Ascending aorta (tissue), 2 donors: ENCODE measurements around the gene CHRD. TPM values are rescaled to one million over a fixed set of nuclear protein-coding genes. Genes with fewer than 3 reads are reported as not detected.

ENCODE experiments used
- DNase-seq, 2 donors: peaks; one replicate each; pipeline ENCODE4 v3.0.0-alpha.2; 2019; ENCODE audit warnings: low spot score in 2 of 2
- H3K27ac ChIP-seq, 2 donors: fragments of 200-600 bp; sonication (generic); one replicate each; pipeline ENCODE4 v1.5.1; 2016 to 2017; ENCODE audit warnings: mild to moderate bottlenecking in 1 of 2
- H3K27me3 ChIP-seq: fragments of 200-600 bp; sonication (generic); one replicate; pipeline ENCODE4 v1.5.1; 2017
- H3K36me3 ChIP-seq, 2 donors: fragments of 200-600 bp; sonication (generic); one replicate each; pipeline ENCODE4 v1.5.1; 2016
- H3K4me1 ChIP-seq, 2 donors: fragments of 200-600 bp; sonication (generic); one replicate each; pipeline ENCODE4 v1.5.1; 2016 to 2017; ENCODE audit warnings: mild to moderate bottlenecking in 1 of 2
- H3K4me3 ChIP-seq, 2 donors: fragments of 200-600 bp; sonication (generic); one replicate each; pipeline ENCODE4 v1.5.1; 2016 to 2017; ENCODE audit warnings: mild to moderate bottlenecking in 1 of 2
- H3K9me3 ChIP-seq, 2 donors: fragments of 200-600 bp; sonication (generic); one replicate each; pipeline ENCODE4 v1.5.1; 2016
- intact Hi-C: fragments of 100-400 bp; cut with DNase I; formaldehyde crosslinking; loops from one replicate; pipeline ENCODE4 v1.15.1; 2023
- total RNA-seq: library from RNA; depleted of rRNA; stranded (reverse); fragments of >200 nt; gene quantifications from one replicate; pipeline ENCODE4 v1.1.0, GENCODE V29; 2016
- TF ChIP-seq, protein P1 (sequence below), 3 experiments: fragments of 200-600 bp in 2 of 3; fragments of 450-650 bp in 1 of 3; sonication (generic) in 2 of 3; IDR thresholded peaks; one replicate each; pipeline ENCODE4 v1.5.1; 2016 to 2019; ENCODE audit warnings: antibody characterized with exemption in 3 of 3, mild to moderate bottlenecking in 1 of 3, moderate library complexity in 1 of 3

Gene CHRD
- total RNA-seq, 1 donor from 2014 or later, result 172 TPM

DNA sequence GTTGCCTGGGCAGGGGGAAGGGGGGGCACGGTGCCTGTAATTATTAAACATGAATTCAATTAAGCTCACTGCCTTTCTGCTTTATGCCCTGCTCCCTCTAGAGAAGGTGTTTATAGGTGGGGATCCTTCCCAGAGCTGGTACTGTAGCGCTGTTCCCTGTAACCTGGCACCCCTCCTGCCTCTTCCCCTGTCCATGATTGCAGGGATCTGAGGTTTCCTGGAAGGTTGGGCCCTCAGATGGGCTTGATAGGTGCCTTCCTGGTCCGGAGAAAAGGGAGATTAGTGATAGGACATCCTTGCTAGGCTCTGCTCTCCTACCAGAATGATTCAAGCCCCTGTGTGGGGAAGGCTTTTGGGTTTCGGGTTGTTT is 44.6 kb upstream of the CHRD start:
- H3K27ac ChIP-seq, result peak overlapping the region; percentile 97 to 99
- intact Hi-C loops, result loop anchor here (1.0 to 10.0 kb wide), 5 partner anchors 15 to 700 kb away; partner anchors contain the start of genes ABCF3, CLCN2, KLHL24 and POLR2H
- H3K9me3 ChIP-seq, result no peaks in the 10 kb centered on the region
- DNase-seq, result no peak
- H3K4me1 ChIP-seq, result peaks cover 7 to 16% of the 10 kb centered on the region in 2 donors
- H3K4me3 ChIP-seq, result peak overlapping the region; percentile 88 to 96
- TF ChIP-seq, protein P1, sequence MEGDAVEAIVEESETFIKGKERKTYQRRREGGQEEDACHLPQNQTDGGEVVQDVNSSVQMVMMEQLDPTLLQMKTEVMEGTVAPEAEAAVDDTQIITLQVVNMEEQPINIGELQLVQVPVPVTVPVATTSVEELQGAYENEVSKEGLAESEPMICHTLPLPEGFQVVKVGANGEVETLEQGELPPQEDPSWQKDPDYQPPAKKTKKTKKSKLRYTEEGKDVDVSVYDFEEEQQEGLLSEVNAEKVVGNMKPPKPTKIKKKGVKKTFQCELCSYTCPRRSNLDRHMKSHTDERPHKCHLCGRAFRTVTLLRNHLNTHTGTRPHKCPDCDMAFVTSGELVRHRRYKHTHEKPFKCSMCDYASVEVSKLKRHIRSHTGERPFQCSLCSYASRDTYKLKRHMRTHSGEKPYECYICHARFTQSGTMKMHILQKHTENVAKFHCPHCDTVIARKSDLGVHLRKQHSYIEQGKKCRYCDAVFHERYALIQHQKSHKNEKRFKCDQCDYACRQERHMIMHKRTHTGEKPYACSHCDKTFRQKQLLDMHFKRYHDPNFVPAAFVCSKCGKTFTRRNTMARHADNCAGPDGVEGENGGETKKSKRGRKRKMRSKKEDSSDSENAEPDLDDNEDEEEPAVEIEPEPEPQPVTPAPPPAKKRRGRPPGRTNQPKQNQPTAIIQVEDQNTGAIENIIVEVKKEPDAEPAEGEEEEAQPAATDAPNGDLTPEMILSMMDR (IDR thresholded peaks at IDR 0.05), result no peak
- no peaks in the 10 kb centered on the region for H3K27me3 ChIP-seq
- peaks cover 43 to 49% of the 10 kb centered on the region in 2 donors for H3K36me3 ChIP-seq

DNA sequence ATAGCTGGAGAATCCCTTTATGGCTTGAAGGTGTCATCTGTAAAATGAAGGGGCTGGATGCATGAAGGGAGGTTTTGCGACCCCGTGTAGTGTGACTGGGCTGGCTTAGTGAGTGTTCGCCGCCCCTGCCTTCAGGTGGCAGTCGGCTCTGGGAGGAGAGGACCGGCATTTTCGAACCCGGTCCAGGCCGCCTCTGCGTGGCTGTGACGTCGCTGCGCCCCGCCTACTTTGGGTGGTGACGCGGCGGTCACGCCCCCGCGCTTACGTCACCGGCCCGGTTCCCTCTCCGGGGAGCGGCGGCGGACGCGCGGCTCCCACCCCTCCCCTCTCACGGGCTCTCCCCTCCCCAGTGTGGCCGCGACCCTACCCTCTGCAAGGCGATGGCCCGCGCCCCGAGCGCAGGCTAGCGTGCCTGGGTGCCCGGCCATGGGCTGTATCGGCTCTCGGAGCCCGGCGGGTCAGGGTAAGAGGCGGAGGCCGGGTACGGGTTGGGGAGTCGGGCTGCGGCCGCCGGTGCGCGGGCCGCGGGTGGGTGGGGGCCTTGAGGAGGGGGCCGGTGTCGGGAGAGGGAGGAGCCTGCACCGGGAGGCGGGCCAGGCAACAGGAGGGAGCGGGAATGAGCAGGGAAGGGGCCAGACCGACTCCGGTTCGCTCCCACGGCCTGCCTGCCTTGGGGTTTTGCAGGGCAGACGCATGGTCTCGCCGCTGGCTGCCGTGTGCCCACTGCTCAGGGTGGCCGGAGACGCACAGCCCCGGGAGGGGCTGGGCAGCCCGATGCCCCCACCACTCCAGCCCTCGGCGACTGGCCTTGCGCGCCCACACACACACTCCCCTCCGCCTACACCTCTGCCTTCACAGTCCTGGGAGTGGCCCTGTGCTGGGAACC is 44.0 kb upstream of the CHRD start:
- Histone ChIP-seq H3K27me3 (no peaks in the 10 kb centered on the region), H3K36me3 (peaks cover 37 to 43% of the 10 kb centered on the region in 2 donors), H3K27ac (peak overlapping the region; percentile 97 to 99), H3K9me3 (no peaks in the 10 kb centered on the region), H3K4me1 (peaks cover 7 to 16% of the 10 kb centered on the region in 2 donors), H3K4me3 (peak overlapping the region; percentile 88 to 96)
- peak; percentile 33 to 93 for DNase-seq
- intact Hi-C loops, result loop anchor here (1.0 to 10.0 kb wide), 5 partner anchors 16 to 701 kb away; partner anchors contain the start of genes ABCF3, CLCN2, KLHL24 and POLR2H
- TF ChIP-seq, protein P1 (IDR thresholded peaks at IDR 0.05), result no peak

DNA sequence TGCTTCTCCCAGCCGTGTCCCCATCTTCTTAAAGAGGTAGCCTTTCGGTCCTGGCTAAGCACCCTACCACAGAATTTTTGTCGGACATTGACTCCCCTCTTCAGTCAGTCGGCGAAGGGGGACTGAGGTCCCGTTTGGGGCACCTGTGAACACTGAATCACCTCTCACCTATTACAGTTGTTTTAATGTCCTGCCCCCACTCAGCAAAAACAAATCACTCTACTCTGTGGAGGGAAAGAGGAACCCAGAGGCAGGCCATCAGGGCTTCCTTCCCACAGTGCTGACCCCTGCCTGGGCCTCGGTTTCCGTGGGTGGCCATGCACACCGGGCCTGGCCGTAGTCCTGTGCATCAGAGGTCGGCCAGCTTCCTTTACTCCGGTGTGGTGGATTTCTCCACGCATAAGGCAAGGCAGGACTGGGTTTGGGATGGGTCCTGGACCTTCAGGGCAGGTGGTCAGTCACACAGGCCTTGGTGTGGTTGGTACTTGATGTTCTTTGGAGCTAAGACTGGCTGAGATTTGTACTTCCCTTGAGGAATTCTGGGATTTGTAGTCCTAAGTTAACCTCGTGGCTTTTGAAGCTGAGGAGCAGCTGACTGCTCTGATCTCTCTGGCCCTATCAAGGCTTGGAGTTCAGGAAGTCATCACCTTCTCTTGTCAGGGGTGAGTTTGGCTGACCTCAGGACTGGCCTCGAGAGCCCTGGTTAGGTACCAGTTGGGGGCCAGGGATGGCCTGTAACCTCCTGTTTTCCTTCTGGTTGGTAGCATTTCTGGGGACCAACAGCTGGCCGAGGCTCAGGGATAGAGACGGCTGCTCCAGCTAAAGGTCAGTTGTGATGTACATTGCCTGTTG is 43.1 kb upstream of the CHRD start:
- Histone ChIP-seq H3K27me3 (no peaks in the 10 kb centered on the region), H3K36me3 (peaks cover 31 to 41% of the 10 kb centered on the region in 2 donors), H3K27ac (peak overlapping the region; percentile 97 to 99), H3K4me3 (peak overlapping the region; percentile 88 to 96), H3K9me3 (no peaks in the 10 kb centered on the region), H3K4me1 (peaks cover 7 to 16% of the 10 kb centered on the region in 2 donors)
- peak in 1 of 2 donors; percentile 77 for DNase-seq
- intact Hi-C loops, result loop anchor here (1.0 to 10.0 kb wide), 4 partner anchors 22 to 702 kb away; partner anchors contain the start of genes ABCF3, EIF4G1 and KLHL24
- TF ChIP-seq, protein P1 (IDR thresholded peaks at IDR 0.05), result no peak

DNA sequence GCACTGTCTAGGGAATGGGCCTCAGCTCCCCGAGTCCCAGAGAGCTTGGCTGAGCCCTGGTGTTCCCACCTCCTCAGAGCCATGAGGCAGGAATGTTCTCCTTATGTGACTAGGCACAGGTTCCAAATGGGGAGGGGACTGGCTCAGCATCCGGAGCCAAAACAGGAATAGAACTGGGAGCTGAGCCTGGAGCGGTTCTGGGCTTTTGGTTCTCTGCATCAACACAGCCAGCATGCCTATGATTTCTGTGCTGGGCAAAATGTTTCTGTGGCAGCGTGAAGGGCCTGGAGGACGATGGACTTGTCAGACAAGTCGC is 42.5 kb upstream of the CHRD start, which contains the start of gene FAM131A:
Gene FAM131A, plus strand, starts transcription at position 202 of the 316 bp plus-strand sequence. Its CDS starts 31 bp downstream, at position 233.
- Histone ChIP-seq H3K4me3 (peak within 1 kb of the TSS; percentile 88 to 96), H3K36me3 (peaks cover 31 to 41% of the 10 kb centered on the region in 2 donors), H3K27me3 (no peaks in the 10 kb centered on the region), H3K4me1 (peaks cover 7 to 16% of the 10 kb centered on the region in 2 donors), H3K27ac (peak within 1 kb of the TSS; percentile 97 to 99), H3K9me3 (no peaks in the 10 kb centered on the region)
- intact Hi-C loops, result loop anchor here (1.0 to 10.0 kb wide), 4 partner anchors 23 to 703 kb away; partner anchors contain the start of genes ABCF3, EIF4G1 and KLHL24
- TF ChIP-seq, protein P1 (IDR thresholded peaks at IDR 0.05), result no peak
- peak; percentile 69 to 95 for DNase-seq

DNA sequence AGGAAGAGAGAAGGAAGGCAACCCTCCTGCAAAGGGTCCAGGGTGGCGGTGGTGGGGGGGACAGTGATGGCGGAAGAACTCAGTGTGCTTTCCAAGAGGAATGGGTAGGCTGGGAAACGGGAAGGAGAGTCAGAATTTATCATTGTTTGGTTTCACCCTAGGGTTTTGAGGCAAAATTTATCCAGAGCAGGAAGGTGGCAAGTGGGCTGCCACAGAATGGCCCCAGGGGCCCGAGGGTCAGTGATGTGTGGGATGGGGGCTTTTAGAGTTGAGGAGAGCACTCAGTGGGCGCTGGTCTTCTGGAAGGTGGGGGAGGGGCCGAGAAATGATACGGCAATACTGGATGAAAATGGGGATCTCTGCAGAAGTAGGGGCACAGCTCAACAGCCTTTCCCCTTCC is 41.9 kb upstream of the CHRD start:
- Histone ChIP-seq H3K9me3 (no peaks in the 10 kb centered on the region), H3K4me1 (peaks cover 7 to 16% of the 10 kb centered on the region in 2 donors), H3K36me3 (peaks cover 31 to 41% of the 10 kb centered on the region in 2 donors), H3K27ac (peak overlapping the region; percentile 97 to 99), H3K4me3 (peak overlapping the region; percentile 88 to 96), H3K27me3 (no peaks in the 10 kb centered on the region)
- intact Hi-C loops, result loop anchor here (1.0 to 10.0 kb wide), 7 partner anchors 24 to 703 kb away; partner anchors contain the start of genes ABCF3, AP2M1, EIF4G1 and EPHB3
- TF ChIP-seq, protein P1 (IDR thresholded peaks at IDR 0.05), result no peak
- no peak for DNase-seq
